ENCODE results near the gene WFDC1.

Gene WFDC1

GRCh38 chr16:84294531-84295142 is at the start of gene WFDC1:
Gene WFDC1, plus strand, starts transcription at chr16:84294878. Its CDS starts 94 bp downstream, at chr16:84294972.
- peak; percentile 43 for DNase-seq (ENCODE audit: low spot score)

GRCh38 chr16:84245956-84246678 is 48.6 kb upstream of the WFDC1 start:
- no peak for DNase-seq (ENCODE audit: low spot score)

- DNase-seq (ENCODE audit: low spot score) = no peak
These were observed 48.0 kb upstream of the WFDC1 start for GRCh38 chr16:84246679-84247077.

DNA sequence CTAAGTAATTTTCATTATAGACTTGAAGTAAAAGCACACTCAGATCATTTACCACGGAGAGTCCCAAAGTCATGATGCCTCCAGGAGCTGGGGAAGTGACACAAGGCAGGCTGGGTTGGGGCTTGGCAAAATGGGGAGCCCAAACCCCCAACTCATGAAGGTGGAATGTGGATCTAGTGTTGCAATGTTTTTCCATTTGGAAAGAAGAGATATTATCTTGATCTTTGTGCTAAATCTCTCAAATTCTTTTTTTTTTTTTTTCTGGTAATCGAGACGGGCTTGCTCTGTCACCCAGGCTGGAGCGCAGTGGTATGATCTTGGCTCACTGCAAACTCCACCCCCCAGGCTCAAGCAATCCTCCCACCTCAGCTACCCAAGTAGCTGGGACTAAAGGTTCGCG is 47.3 kb upstream of the WFDC1 start:
- no peak for DNase-seq (ENCODE audit: low spot score)

DNA sequence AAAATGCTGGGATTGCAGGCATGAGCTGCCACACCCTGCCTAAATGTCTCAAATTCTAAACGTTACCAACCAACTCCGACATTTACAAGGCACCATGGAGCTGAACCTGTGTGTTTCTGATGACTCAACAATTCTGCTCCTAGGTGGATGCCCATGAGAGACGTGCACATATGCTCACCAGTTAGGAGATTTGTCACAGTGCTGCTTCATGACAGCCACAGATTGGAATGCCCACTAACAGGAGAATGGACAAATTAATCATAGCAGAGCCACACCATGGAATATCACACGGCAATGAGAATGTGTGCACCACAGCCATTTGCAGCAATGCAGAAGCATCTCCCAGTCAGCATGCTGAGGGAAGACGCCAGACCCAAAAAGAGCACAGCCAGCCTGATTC is 46.8 kb upstream of the WFDC1 start:
- DNase-seq (ENCODE audit: low spot score) = no peak

- no peak for DNase-seq (ENCODE audit: low spot score)
These were observed 42.5 kb upstream of the WFDC1 start for GRCh38 chr16:84252184-84252583.

GRCh38 chr16:84253173-84253572 is 41.5 kb upstream of the WFDC1 start:
- DNase-seq (ENCODE audit: low spot score) = no peak

GRCh38 chr16:84254062-84254461 is 40.6 kb upstream of the WFDC1 start:
- no peak for DNase-seq (ENCODE audit: low spot score)

DNA sequence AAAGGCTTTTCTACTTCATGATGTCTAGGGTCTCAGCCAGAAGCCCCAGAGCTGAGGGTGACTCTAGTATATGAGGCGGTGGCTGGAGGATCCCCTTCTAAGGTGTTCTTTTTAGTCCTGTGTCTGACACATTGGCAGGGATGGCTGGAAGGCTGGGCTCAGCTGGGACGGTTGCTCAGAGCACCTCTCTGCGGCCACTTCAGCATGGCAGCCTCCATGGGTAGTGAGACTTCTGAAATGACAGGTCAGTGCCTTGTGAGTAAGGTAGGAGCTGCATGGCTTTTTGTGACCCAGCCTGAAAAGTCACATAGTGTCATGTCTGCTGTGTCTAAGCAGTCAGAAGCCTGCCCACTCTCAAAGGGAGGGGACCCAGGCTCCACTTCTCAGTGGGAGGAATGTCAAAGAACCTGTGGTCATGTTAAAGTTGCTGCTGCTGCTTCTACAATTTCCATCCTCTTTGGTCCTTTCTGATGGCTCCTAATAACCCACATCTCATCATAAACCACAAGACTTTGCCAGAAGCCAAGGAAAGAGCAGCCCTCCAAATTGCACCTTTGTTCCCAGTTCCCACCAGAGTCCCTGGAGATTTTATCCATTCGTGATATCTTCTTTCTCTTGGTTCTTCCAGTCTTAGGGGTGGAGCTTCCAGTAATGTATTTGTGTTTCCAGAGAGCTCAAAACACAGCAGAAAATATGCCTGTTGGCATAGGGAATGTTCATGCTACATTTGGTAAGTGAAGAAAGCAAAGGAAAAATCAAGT is 39.4 kb upstream of the WFDC1 start:
- no peak for DNase-seq (ENCODE audit: low spot score)

DNA sequence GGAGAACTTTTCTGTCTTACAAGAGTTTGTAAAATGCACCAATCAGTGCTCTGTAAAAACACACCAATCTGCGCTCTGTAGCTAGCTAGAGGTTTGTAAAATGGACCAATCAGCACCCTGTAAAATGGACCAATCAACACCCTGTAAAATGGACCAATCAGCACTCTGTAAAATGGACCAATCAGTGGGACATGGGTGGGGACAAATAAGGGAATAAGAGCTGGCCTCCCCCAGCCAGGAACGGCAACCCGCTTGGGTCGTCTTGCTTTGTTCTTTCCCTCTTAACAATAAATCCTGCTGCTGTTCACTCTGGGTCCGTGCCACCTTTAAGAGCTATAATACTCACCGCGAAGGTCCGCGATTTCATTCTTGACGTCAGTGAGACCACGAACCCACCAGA is 36.4 kb upstream of the WFDC1 start:
- DNase-seq (ENCODE audit: low spot score) = no peak

DNA sequence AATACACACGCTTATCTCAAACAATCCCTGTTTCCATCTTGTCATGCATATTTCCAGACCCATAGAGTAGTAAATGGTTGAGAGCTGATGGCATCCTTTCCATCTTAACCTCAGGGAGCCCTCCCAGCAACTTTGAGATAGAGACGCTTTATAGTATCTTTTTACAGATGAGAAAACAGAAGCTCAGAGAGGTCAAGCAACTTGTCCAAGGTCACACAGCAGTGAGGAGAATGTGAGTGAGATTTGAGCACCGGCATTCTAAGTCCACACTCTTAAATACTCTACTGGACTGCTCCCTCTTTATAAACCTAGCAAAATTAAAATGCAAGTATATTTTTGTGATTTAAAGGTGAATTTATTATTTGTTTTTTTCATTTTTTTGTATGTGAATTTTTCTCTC is 35.0 kb upstream of the WFDC1 start:
- DNase-seq (ENCODE audit: low spot score) = no peak

DNA sequence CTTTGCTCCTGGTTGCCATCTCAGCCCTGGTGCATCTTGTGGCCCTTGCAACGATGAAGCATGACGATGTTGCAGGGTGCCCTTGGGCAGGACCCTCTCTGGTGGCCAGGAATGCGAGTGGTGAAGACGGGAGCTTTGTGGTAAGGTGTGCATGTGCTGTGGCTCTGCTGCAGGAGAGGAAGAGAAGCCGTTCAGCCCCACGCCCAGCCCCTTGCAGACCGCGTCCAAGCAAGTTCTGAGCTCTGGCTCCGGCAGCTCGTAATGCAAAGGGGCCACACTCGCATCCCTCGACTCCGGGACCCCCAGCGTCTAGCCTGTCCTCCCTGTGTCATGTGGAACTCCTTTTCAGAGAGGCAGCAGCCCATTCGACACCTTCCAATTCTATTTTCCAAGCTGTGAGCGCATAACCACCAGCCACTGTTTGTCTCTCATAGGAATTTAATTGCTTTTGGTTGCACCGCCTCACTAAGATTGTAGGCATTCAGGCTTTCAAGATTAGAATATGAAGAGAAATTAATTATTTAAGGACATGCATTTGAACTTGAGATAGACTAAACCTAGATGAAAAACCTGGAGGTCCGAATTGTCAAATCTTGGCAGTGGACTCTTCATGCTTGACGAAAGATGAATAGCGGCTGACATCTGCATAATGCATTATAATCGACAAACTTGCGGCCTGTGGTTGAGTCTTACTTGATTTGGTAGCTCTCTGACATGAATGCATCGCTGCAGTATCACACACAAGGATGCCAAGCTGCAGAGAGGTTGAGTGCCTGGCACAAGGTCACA is 33.7 kb upstream of the WFDC1 start:
- DNase-seq (ENCODE audit: low spot score) = no peak

DNA sequence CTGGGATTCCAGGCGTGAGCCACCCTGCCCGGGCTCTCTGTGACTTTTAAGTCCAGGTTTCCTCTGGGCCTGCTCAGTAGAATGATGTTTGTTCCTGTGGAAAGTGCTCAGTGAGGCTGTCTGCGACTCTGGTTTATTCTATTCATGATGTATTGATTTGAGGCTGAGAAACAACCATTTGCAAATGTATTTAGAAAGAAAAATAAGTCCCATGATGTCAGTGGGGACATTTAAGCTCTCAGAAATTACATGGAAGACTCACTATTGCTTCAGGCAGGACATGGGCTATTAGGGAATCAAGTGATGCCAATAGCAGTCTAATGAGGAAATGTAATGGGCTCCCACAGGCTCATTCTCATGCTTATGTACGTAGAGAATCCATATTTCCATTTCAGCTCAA is 32.6 kb upstream of the WFDC1 start:
- DNase-seq (ENCODE audit: low spot score) = no peak

- no peak for DNase-seq (ENCODE audit: low spot score)
These were observed 31.7 kb upstream of the WFDC1 start for GRCh38 chr16:84262939-84263338.

DNA sequence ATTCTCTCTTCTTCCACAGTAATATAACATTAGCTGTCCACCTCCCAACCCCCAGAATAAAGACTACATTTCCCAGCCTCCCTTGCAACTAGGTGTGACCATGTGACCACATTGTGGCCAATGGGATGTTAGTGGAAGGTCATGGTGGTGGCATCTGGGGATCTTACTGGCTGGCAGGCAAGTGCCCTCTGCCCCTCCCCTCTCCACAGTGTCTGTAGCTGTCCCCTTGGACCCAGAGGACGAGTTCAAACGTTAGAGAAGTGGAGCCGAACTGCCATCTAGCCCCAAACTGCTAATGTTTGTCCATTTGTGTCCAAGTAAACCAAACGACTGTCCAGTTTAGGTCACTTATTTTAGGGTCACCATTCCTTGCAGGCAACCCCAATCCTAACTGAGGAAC is 28.2 kb upstream of the WFDC1 start:
- peak; percentile 86 for DNase-seq (ENCODE audit: low spot score)

DNA sequence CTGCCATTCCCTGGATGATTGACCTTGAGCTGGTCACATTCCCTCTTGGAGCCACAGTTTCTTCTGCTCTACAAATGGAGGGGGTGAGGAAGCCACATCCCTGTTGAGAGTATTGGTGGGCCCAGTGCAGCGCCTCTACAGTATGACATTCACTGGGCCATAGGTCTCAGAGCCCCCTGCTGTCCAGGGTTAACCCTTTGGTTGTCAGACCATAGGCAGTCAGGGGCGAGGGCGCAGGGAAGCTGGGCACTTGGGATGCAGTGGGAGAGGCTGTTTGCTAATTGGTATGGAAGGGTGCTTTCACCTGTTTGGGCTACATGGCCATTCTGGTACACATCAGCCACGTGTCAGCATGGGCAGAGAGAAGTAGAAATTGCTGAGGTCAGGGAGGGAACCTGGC is 27.3 kb upstream of the WFDC1 start:
- DNase-seq (ENCODE audit: low spot score) = no peak

GRCh38 chr16:84268291-84269040 is 26.2 kb upstream of the WFDC1 start:
- no peak for DNase-seq (ENCODE audit: low spot score)

DNA sequence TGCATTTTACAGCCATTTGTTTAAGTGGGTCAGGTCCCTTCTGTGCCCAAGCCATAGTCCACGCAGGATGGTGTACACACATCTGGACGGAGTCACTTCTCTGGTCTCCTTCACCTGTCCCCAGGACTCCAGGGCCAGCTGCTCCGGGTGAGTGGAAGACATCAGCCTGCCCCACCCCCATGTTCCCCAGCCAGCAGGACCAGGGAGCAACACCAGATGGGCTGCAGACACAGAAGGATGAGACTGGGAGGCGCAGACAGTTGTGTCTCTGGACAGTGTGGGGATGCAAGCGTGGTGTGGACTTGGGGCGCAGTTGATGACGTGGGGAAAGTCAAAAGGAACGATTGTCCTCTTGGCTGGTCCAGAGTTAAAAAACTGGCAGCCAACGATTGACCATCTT is 24.6 kb upstream of the WFDC1 start:
- DNase-seq (ENCODE audit: low spot score) = no peak

GRCh38 chr16:84270531-84270930 is 24.1 kb upstream of the WFDC1 start:
- no peak for DNase-seq (ENCODE audit: low spot score)

- DNase-seq (ENCODE audit: low spot score) = no peak
These were observed 23.6 kb upstream of the WFDC1 start for GRCh38 chr16:84271037-84271436.

GRCh38 chr16:84271866-84272265 is 22.8 kb upstream of the WFDC1 start:
- DNase-seq (ENCODE audit: low spot score) = no peak
